GM18505 (cell line): ENCODE results near the gene SORCS3.
A peak's percentile ranks its signal among the peaks of the same experiment; 100 is the strongest.

Source experiments
- ATAC-seq: cut with Tn5 transposase; IDR thresholded peaks from one replicate; pipeline ENCODE4 v1.9.1; 2021; ENCODE audit not compliant: unreplicated experiment
- POLR2A ChIP-seq: IDR thresholded peaks from 4 replicates; pipeline ENCODE4 v1.6.1; 2011; ENCODE audit warnings: borderline replicate concordance; ENCODE audit not compliant: insufficient read depth, insufficient read length; ENCODE audit errors: extremely low read depth

SORCS3 gene

DNA sequence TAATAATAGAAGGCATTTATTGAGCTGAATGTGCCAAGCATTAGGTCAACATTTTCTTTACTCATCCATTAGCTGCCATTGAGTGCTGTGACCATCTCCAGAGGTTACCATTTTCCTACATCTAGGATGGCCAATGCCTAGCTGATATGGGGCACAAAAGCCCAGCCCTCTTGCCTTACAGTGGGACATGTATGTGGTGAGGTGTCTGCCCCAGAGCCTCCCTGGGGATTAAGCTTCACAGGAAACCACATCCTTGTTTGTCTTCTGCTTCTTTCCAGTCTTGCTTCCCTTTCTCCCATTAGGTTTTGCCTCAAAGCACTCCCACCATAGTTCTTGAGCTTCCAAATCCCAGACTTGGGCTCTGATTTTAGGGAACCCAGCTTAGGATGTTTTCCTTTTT, 258.7 kb downstream of the SORCS3 start:
- no peak for TF ChIP-seq POLR2A

DNA sequence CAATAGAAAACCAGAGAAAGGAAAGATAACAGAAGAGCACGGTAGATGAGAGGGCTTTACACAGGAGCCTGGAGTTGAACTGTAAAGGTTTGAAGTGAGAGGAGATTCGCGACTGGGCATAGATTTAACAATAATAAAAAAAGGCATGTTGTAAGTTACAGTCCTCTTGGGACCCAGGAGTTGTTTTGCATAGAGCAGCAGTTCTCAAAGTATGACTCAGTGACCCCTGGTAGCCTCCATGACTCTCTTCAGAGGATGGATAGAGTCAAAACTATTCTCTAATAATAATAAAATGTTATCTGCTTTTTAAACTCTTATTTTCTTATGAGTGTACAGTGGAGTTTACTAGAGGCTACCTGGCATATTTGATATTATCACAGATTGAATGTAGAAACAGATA, 262.3 kb downstream of the SORCS3 start:
- no peak for TF ChIP-seq POLR2A
- ATAC-seq: no peak

More for the DNA sequence above, 258.7 kb downstream of the SORCS3 start:
- ATAC-seq: no peak

DNA sequence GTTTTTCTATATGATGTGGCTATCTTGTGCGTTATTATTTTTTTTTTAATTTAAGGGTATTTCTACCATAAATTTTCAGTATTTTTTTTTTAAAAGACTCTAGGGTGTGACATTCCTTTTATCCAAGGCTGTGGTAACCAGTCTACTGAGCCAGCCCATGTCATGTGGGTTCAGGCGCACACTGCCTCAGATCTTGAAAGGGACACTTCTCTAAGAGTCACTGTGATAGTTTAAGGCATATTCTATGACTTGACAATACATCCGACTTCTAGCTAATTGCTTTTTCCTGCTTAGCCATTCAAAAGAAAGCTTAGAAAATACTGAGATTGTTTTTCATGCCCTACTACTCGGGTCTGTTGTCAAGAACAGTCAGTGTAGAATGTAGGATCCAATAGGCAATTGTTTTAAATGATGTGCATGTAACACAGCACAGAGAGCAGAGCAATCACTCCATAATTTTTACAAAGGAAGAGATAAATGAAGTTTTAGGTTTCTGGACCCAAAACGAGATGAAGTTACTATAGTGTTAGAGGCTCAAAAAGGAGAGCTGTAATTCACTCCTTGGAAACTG, 263.7 kb downstream of the SORCS3 start:
- no peak for TF ChIP-seq POLR2A
- ATAC-seq: no peak

DNA sequence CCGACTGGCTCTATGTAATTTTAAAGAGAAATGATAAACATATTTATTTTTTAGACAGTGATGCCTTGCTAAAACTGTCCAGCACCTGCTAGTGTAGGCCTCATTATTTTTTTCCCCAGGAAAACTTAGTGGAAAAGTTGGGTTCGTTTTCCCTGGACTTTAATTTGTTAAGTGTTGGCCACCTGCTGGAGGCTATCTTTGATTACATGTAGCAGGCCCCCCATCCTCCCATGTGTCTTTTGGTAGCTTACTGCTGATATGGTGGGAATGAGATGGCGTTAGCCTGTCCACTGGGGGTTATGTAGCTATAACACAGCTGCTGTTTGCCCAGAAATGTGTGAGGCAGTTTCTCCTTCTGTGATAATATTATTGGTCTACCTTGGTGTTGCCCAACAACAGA, 265.0 kb downstream of the SORCS3 start:
- TF ChIP-seq POLR2A: no peak
- no peak for ATAC-seq

DNA sequence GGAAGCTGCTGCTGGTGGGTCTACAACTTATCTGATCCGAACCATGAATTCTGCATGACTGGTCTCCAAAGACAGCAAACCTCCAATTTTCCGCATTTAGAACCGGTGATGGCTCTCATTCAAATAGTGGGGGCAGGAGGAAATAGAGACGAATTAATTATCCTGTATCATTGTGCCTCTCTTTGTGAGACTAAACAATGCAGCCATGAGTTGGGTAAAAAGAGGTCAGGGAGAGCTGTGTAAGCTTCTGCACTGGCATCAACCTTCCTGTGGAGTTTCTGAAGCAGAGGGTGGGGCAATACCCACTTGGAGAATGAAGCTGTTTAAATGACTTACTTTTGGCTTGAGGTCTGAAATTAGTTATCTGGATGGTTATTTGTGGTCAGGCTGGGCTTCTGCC, 266.4 kb downstream of the SORCS3 start:
- TF ChIP-seq POLR2A: no peak
- no peak for ATAC-seq

DNA sequence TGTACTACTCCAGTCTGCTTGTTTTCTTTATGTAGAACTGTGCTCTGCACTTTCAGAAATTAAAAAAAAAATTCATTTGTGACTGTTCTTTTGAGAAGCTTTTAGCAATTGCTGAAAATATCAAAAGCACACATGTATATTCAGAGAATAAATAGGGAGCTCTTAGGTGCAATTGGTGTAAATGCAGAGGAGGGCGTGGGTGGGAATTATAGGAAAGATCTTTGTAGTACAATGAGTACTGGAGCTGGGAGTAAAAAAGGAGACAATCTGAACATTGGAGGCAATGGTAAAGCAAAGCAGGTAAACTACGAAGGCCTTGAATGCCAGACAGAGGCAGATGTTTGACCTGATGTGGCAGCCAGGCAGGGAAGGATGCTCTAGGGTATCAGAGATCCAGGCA, 267.5 kb downstream of the SORCS3 start:
- TF ChIP-seq POLR2A: no peak
- ATAC-seq: no peak

DNA sequence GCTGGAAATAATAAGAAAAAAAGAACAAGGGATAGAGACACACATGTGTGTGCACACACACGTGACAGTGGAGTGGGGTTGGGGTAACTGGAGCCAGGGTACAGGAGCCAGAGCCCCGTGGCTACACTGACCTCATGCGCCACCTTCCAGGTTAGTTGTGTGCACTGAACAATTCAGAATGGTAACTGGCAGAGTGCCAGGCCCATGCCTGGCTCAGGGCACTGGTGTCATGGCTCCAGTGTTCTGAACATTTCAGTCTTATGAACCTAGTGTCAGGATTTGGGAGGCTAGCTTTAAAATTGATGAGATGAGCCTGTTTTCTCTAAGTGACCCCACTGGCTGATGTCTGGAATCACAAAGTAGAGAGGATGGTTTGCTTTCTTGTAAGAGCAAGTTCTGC, 269.6 kb downstream of the SORCS3 start:
- ATAC-seq: no peak
- TF ChIP-seq POLR2A: no peak

DNA sequence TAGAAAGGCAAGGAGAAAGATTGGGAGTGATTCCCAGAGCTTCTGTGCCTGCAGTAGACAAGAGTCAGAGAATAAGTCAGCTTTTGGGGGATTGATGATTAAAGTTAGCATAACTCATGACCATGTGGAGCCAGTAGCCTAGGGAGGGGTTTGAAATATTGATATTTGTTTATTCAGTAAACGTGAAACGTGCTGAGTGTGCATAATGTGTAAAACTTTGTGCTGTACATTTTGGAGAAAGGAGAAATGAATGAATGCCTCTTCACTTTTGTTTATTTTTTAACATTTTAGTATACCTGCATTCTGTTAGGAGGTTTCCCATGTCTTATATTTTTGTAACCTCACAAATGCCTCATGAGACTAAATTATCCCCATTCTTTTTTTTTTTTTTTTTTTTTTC, 272.3 kb downstream of the SORCS3 start:
- ATAC-seq: no peak
- no peak for TF ChIP-seq POLR2A

DNA sequence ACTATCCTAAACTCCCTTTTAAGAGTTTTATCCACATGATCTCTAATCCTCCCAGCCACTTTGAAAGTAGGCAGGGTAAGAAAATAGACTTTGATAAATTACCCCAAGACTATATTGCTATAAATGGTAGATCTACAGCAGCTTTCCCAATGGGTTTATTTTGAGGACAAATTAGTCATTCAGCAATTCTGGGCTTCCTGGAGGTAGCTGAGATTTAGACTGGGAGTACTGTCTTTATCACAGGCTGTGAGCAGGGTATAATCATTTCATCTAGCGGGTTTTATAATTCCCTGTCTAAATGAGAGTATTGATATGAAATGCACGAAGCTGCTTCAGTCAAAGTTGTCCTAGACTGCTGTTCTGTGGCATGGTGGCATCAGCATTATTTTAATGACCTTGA, 279.4 kb downstream of the SORCS3 start:
- ATAC-seq: no peak
- no peak for TF ChIP-seq POLR2A

DNA sequence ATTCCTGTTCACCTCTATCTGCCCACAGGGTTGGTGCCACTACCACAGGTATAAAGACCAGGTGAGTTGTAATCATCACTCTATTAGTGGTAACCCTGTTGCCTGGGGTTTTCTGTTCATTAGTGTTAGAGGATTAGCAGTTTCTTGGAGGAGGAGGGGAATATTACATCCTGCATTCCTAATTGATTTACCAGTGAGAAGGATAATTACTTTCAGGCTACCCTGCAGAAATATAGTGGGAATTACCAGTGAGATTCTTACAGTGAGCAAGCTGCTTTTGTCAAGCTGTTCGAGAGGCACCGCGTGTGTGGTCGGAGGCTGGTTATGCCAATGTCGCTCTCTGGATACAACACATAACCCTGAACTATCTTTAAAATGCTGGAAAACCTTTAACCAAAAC, 280.7 kb downstream of the SORCS3 start:
- no peak for TF ChIP-seq POLR2A
- no peak for ATAC-seq

DNA sequence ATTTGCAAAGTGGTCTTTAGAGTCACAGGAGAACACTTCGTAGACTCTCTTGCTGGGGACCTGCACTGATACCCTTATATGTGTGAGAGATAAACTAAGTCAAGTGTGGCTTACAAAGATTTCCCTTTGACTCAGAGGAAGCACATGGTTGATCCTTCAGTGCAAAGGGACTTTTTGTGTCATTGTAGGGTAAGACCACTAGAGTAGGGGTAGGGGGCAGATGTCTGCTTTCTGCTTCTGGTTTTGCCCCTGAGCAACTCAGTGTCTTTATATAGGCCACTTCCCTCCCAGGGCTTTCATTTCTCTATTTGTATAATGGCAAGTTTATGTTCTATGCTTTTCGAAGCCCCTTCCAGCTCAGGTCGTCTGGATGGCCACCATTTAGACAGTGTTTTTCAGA, 281.7 kb downstream of the SORCS3 start:
- peak; percentile 83 for ATAC-seq
- TF ChIP-seq POLR2A: no peak

DNA sequence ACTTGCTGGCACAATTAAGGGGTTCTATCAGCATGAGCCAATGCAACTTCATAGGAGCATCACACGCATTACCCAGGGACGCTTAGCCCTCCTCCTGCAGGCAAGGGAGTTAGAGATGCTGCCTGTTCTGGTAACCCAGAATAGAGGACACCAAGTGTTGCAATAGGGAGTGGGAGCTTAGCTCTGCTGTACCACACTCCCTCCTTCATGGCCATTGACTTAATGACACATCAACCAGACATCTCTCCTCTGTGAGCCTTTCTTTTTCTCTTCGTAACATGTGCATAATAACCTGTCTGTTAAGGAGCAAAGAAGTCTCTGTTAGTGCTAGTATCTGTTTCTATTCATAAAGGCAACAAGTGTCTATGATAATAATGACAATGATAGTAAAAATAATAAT, 282.4 kb downstream of the SORCS3 start:
- TF ChIP-seq POLR2A: no peak
- no peak for ATAC-seq

DNA sequence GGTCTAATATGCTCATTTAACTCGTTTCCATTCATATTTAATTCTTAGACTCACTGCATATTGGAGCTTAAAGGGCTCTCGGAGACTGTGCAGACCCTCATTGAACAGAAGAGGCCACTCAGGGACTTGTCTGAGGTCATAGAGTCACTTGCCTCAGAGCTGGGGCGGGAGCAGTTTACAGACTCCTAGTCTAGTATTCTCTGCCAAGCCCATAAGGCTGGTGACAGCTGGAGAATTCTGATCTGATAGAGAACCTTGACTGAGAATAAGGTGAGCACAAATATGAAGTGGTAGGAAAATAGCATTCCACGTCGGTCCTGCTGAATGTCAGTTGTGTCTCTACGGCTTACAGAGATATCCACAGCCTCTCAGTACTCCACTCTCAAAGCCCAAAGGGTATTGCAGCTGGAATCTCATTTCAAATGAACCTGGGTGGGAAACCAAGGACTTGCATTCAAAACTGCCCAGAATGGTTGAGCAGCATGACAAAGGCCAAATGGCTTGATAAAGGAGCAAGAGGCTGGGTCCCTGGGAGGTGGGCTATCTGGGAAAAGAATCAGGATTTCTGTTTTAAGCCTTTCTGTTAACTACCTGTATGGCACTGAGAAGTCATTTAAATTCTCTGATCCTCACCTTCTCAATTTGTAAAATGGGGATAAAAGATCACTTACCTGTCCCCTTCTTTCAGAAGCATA, 283.2 kb downstream of the SORCS3 start:
- no peak for TF ChIP-seq POLR2A
- no peak for ATAC-seq

DNA sequence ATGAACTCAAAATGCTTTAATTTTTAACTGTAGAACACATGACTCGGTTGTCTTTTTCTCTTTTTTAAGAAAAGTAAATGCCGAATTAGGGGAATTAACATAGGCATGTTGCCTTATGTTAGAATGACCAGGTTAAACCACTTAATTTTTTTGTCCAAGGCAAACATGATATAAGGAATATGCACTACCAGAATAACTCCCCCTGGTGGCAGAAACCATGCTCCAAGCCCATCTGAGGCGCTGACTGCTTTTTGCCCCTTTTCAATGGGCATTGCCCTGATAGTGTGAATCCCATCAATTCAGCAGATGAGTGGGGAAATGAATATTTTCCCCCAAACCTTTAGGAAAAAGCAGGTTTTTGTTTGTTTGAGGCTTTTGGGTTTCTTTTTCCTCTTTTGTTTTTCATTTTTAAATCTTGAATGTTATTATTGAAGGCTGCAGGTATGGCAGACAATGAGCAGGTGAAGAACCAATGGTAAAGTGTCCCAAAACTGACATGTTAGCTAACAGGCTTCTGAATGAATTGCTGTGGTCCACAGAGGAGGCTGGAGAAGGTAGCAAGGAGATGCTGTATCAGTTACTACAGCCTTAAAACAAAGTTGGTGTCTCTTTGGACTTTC, 284.3 kb downstream of the SORCS3 start:
- no peak for ATAC-seq

DNA sequence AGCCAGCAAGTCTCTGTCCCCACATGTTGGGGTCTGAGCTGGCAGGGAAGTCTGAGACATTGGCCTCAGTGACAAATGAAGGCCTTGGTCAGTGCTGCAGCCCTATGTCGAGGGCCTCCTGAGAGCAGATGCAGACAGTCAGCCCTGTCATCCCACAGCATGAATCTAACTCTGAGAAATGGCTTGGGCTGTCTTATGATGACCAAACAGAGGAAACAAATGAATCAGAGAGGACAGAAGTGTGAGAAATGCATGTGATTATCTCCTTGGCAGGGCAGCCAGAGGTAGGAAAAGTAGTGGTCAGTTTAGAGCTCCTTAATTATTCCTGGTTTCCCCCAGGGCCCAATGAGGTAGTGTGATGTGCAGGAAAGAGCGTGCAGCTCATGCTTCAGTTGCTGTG, 287.6 kb downstream of the SORCS3 start:
- TF ChIP-seq POLR2A: no peak
- ATAC-seq: no peak

More for the DNA sequence above, 284.3 kb downstream of the SORCS3 start:
- no peak for TF ChIP-seq POLR2A

DNA sequence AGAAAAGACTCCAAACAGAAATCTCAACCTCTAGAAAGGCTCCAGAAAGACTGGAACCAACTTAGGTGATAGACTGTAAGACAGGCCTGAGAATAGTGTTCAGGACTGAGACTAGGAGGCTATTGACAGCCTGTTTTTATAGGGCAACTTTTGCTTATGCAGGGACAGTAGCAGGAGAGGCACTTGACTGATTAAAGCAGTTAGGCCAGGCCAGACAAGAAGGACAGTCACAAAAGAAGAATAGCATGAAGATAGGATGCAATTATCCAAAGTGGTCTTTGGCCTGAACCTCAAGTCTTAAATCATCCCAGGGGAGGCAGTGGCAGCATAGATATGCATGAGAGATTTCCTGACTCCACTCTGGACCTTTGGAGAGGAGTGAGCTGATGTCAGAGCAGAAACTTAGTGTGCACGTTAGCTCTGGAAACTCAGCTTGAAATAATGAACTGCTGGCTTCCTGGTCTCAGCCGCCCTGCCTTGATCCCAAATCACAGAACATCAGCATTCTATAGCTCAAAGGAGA, 290.6 kb downstream of the SORCS3 start:
- TF ChIP-seq POLR2A: no peak
- ATAC-seq: no peak
